Activated T-cell treated with anti-CD3 and anti-CD28 coated beads, Interleukin-2, amount 50 U/mL, for 4 hours (primary cell): Measurements from ENCODE around the gene ELFN1. TPM values are rescaled to one million over a fixed set of nuclear protein-coding genes. Genes with fewer than 3 reads are reported as not detected.
A peak's percentile ranks its signal among the peaks of the same experiment; 100 is the strongest.

Source experiments
- ATAC-seq, 2 donors: fragments of 200-7000 bp; cut with Tn5 transposase; one replicate each; pipeline ENCODE4 v1.10.0; 2021
- DNase-seq: peaks from one replicate; pipeline ENCODE4 v3.0.0-alpha.2; 2020
- H3K27me3 Mint-ChIP-seq: one replicate; pipeline ENCODE4 v1.8.0; 2021; ENCODE audit warnings: low read depth, mixed read lengths
- H3K36me3 Mint-ChIP-seq: one replicate; pipeline ENCODE4 v1.8.0; 2022; ENCODE audit warnings: mixed read lengths; ENCODE audit not compliant: insufficient read depth
- H3K4me1 Mint-ChIP-seq: one replicate; pipeline ENCODE4 v1.8.0; 2021; ENCODE audit warnings: low read depth, mixed read lengths
- H3K4me3 Mint-ChIP-seq: one replicate; pipeline ENCODE4 v1.8.0; 2021; ENCODE audit warnings: mild to moderate bottlenecking, moderate library complexity, mixed read lengths
- H3K9me3 Mint-ChIP-seq: one replicate; pipeline ENCODE4 v1.8.0; 2021; ENCODE audit warnings: mixed read lengths
- total RNA-seq, 3 donors: library from RNA; stranded (reverse); gene quantifications; one replicate each; pipeline ENCODE4 v1.2.1, GENCODE V29; 2021

ELFN1 gene
- total RNA-seq, 3 donors from 2014 or later = 0.11 to 0.13 (median 0.13) TPM

- H3K4me1 Mint-ChIP-seq = peaks cover 4% of the 10 kb centered on the region
- H3K27me3 Mint-ChIP-seq = peaks cover 7% of the 10 kb centered on the region
- no peaks in the 10 kb centered on the region for H3K9me3 Mint-ChIP-seq
- no peak for DNase-seq
- ATAC-seq = no peak
- no peaks in the 10 kb centered on the region for H3K36me3 Mint-ChIP-seq
- no peak overlapping the region for H3K4me3 Mint-ChIP-seq
These were observed 63.3 kb downstream of the ELFN1 start for GRCh38 chr7:1733206-1733907.

GRCh38 chr7:1733908-1734730 lies 64.0 kb downstream of the ELFN1 start:
- H3K27me3 Mint-ChIP-seq = peaks cover 12% of the 10 kb centered on the region
- no peaks in the 10 kb centered on the region for H3K36me3 Mint-ChIP-seq
- peaks cover 11% of the 10 kb centered on the region for H3K4me1 Mint-ChIP-seq
- no peaks in the 10 kb centered on the region for H3K9me3 Mint-ChIP-seq
- DNase-seq (no peak), ATAC-seq (no peak)
- H3K4me3 Mint-ChIP-seq = no peak overlapping the region

- DNase-seq (no peak), ATAC-seq (no peak)
- no peaks in the 10 kb centered on the region for H3K9me3 Mint-ChIP-seq
- no peaks in the 10 kb centered on the region for H3K36me3 Mint-ChIP-seq
- H3K4me1 Mint-ChIP-seq = peaks cover 13% of the 10 kb centered on the region
- no peak overlapping the region for H3K4me3 Mint-ChIP-seq
- H3K27me3 Mint-ChIP-seq = peaks cover 12% of the 10 kb centered on the region
These were observed 65.2 kb downstream of the ELFN1 start for GRCh38 chr7:1735262-1735661.

GRCh38 chr7:1735806-1736483 lies 65.9 kb downstream of the ELFN1 start:
- no peak overlapping the region for H3K4me3 Mint-ChIP-seq
- H3K4me1 Mint-ChIP-seq = peaks cover 13% of the 10 kb centered on the region
- ATAC-seq = no peak

GRCh38 chr7:1736484-1736817 lies 66.4 kb downstream of the ELFN1 start:
- ATAC-seq = no peak

More at GRCh38 chr7:1735806-1736483, 65.9 kb downstream of the ELFN1 start:
- no peaks in the 10 kb centered on the region for H3K9me3 Mint-ChIP-seq
- H3K36me3 Mint-ChIP-seq = no peaks in the 10 kb centered on the region
- no peak for DNase-seq
- H3K27me3 Mint-ChIP-seq = peaks cover 12% of the 10 kb centered on the region

GRCh38 chr7:1736830-1737229 lies 66.8 kb downstream of the ELFN1 start:
- ATAC-seq (no peak), DNase-seq (no peak)
- peaks cover 18% of the 10 kb centered on the region for H3K4me1 Mint-ChIP-seq
- H3K27me3 Mint-ChIP-seq = peaks cover 12% of the 10 kb centered on the region
- H3K9me3 Mint-ChIP-seq = no peaks in the 10 kb centered on the region
- no peaks in the 10 kb centered on the region for H3K36me3 Mint-ChIP-seq
- no peak overlapping the region for H3K4me3 Mint-ChIP-seq

More at GRCh38 chr7:1736484-1736817, 66.4 kb downstream of the ELFN1 start:
- peaks cover 15% of the 10 kb centered on the region for H3K4me1 Mint-ChIP-seq
- peaks cover 12% of the 10 kb centered on the region for H3K27me3 Mint-ChIP-seq
- no peak for DNase-seq
- H3K9me3 Mint-ChIP-seq = no peaks in the 10 kb centered on the region
- no peak overlapping the region for H3K4me3 Mint-ChIP-seq
- no peaks in the 10 kb centered on the region for H3K36me3 Mint-ChIP-seq

GRCh38 chr7:1737523-1737922 lies 67.4 kb downstream of the ELFN1 start:
- Mint-ChIP-seq H3K4me3 (no peak overlapping the region), H3K36me3 (no peaks in the 10 kb centered on the region), H3K9me3 (no peaks in the 10 kb centered on the region), H3K4me1 (peaks cover 22% of the 10 kb centered on the region), H3K27me3 (peaks cover 12% of the 10 kb centered on the region)
- ATAC-seq = no peak
- no peak for DNase-seq

- no peak overlapping the region for H3K4me3 Mint-ChIP-seq
- DNase-seq (no peak), ATAC-seq (no peak)
- no peaks in the 10 kb centered on the region for H3K36me3 Mint-ChIP-seq
- peaks cover 12% of the 10 kb centered on the region for H3K27me3 Mint-ChIP-seq
- peaks cover 26% of the 10 kb centered on the region for H3K4me1 Mint-ChIP-seq
- H3K9me3 Mint-ChIP-seq = no peaks in the 10 kb centered on the region
These were observed 67.9 kb downstream of the ELFN1 start for GRCh38 chr7:1737956-1738355.

- Mint-ChIP-seq H3K27me3 (peaks cover 12% of the 10 kb centered on the region), H3K4me1 (peaks cover 26% of the 10 kb centered on the region), H3K4me3 (no peak overlapping the region), H3K36me3 (no peaks in the 10 kb centered on the region), H3K9me3 (no peaks in the 10 kb centered on the region)
- DNase-seq = no peak
- ATAC-seq = no peak
These were observed 68.4 kb downstream of the ELFN1 start for GRCh38 chr7:1738511-1738910.

GRCh38 chr7:1738956-1739355 lies 68.9 kb downstream of the ELFN1 start:
- Mint-ChIP-seq H3K4me3 (no peak overlapping the region), H3K27me3 (peaks cover 12% of the 10 kb centered on the region)
- no peak for DNase-seq

GRCh38 chr7:1739593-1739992 lies 69.5 kb downstream of the ELFN1 start:
- Mint-ChIP-seq H3K9me3 (no peaks in the 10 kb centered on the region), H3K4me1 (peaks cover 26% of the 10 kb centered on the region), H3K36me3 (no peaks in the 10 kb centered on the region), H3K4me3 (no peak overlapping the region), H3K27me3 (peaks cover 12% of the 10 kb centered on the region)
- ATAC-seq (no peak), DNase-seq (no peak)

More at GRCh38 chr7:1738956-1739355, 68.9 kb downstream of the ELFN1 start:
- Mint-ChIP-seq H3K36me3 (no peaks in the 10 kb centered on the region), H3K9me3 (no peaks in the 10 kb centered on the region), H3K4me1 (peaks cover 26% of the 10 kb centered on the region)
- ATAC-seq = no peak

- H3K36me3 Mint-ChIP-seq = no peaks in the 10 kb centered on the region
- no peak for ATAC-seq
- no peak for DNase-seq
- H3K27me3 Mint-ChIP-seq = peaks cover 9% of the 10 kb centered on the region
- peaks cover 26% of the 10 kb centered on the region for H3K4me1 Mint-ChIP-seq
- no peaks in the 10 kb centered on the region for H3K9me3 Mint-ChIP-seq
- no peak overlapping the region for H3K4me3 Mint-ChIP-seq
These were observed 70.1 kb downstream of the ELFN1 start for GRCh38 chr7:1740214-1740613.

GRCh38 chr7:1741246-1741645 lies 71.2 kb downstream of the ELFN1 start:
- peak overlapping the region; percentile 24 for H3K4me3 Mint-ChIP-seq
- no peaks in the 10 kb centered on the region for H3K36me3 Mint-ChIP-seq
- no peak for ATAC-seq
- H3K4me1 Mint-ChIP-seq = peaks cover 26% of the 10 kb centered on the region
- DNase-seq = no peak
- H3K9me3 Mint-ChIP-seq = no peaks in the 10 kb centered on the region
- peaks cover 9% of the 10 kb centered on the region for H3K27me3 Mint-ChIP-seq

- no peak for DNase-seq
- peaks cover 9% of the 10 kb centered on the region for H3K27me3 Mint-ChIP-seq
- H3K4me3 Mint-ChIP-seq = peak overlapping the region; percentile 24
These were observed 71.9 kb downstream of the ELFN1 start for GRCh38 chr7:1741751-1742554.

More at GRCh38 chr7:1741751-1742554, 71.9 kb downstream of the ELFN1 start:
- no peaks in the 10 kb centered on the region for H3K36me3 Mint-ChIP-seq
- ATAC-seq = peak in 1 of 2 donors; percentile 14
- peaks cover 26% of the 10 kb centered on the region for H3K4me1 Mint-ChIP-seq
- no peaks in the 10 kb centered on the region for H3K9me3 Mint-ChIP-seq
